Upper lobe of left lung (tissue), 4 donors: ENCODE data around the gene IL36RN.

Source experiments
- CTCF ChIP-seq, 6 experiments: fragments of 450-650 bp in 4 of 6; fragments of 200-600 bp in 2 of 6; sonication (generic) in 2 of 6; IDR thresholded peaks; one replicate each; pipeline ENCODE4 v1.5.1; 2016 to 2019; ENCODE audit warnings: antibody characterized with exemption in 6 of 6
- EP300 ChIP-seq, 4 donors: sonication (generic); formaldehyde crosslinking; IDR thresholded peaks; one replicate each; pipeline ENCODE4 v1.5.1; 2017; ENCODE audit warnings: antibody characterized with exemption in 4 of 4, control low read depth in 2 of 4

GRCh38 chr2:113064281-113064680, 5.3 kb downstream of the IL36RN start:
- TF ChIP-seq CTCF (IDR thresholded peaks at IDR 0.05): no peak
- TF ChIP-seq EP300 (IDR thresholded peaks at IDR 0.05): no peak
